Activated gamma-delta T cell treated with anti-CD3 and anti-CD28 coated beads, Interleukin-2, amount 50 U/mL, for 16 hours (primary cell): ENCODE results near the gene NFIX.

Experiments
- DNase-seq: peaks from one replicate; pipeline ENCODE4 v3.0.0-alpha.2; 2020; ENCODE audit warnings: low read depth

The NFIX gene

GRCh38 chr19:13038306-13039210 is 43.3 kb downstream of the NFIX start:
- no peak for DNase-seq

DNA sequence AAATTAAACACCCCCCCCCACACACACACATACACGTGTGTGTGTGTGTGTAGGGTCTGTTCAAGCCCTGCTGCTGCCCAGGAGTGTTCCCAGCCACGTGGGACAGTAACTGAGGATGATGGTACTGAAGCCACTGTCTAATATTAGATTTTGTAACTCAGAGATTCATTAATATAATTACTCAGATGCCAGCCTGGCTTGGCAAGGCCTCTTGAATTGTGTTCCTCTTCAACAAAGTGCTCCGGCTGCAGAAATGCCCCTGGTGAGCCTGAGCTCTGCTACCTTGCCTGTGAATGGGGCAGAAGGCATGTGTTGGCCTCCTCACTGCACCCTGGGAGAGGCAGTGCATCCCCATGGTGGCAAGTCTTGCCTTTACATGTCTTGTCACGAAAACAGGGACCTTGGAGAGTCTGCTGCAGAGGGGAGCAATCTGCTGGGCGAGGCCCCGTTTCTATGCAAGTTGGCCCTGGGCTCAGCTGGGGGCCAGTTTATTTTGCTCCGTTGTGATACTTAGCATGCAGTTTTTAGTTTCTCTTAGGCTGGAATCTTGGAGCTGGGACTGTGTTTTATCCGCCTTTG is 44.0 kb downstream of the NFIX start:
- DNase-seq, result no peak

- DNase-seq, result no peak
These were observed 45.1 kb downstream of the NFIX start for GRCh38 chr19:13040232-13040947.

GRCh38 chr19:13040948-13041292 is 45.6 kb downstream of the NFIX start:
- no peak for DNase-seq

GRCh38 chr19:13042443-13043130 is 47.3 kb downstream of the NFIX start:
- no peak for DNase-seq

DNA sequence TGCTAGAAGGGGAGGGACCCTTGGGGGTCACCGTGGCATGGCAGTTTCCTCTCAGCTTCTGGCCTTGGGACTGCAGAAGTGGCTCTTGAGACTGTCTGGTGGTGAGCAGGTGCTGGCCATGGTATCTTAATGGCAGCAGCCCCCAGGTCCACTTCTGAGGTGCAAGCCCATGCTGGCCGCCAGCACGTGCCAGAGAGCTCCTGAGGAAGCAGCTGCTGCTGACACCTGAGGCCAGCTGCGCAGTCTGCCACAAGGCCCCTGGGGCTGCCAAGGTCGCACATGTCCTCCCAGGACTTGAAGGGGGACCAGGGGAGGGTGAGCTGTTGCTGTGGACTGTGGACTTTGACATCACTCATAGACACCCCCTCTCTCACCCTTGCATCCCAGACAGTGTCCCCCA is 48.0 kb downstream of the NFIX start:
- no peak for DNase-seq

GRCh38 chr19:13044231-13044836 is 49.1 kb downstream of the NFIX start:
- DNase-seq, result peak; percentile 55

DNA sequence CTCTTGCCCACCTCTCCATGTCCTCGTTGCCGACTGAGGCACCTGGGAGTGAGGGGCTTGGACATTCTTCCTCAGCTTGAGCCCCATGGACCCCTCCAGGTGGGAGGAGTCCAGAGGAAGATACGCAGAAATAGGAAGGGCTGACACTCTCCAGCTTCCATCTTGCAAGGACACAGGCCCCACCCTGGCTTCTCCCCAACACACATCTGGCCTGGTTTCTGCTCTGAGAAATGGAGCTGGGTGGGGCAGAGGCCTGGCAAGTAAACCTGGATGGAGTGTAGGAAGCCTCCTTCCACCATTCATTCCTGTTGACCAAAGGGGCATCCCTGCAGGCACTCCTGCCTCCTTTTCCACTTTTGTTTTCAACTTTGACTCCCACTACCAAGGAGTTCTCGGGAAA is 50.5 kb downstream of the NFIX start:
- no peak for DNase-seq

DNA sequence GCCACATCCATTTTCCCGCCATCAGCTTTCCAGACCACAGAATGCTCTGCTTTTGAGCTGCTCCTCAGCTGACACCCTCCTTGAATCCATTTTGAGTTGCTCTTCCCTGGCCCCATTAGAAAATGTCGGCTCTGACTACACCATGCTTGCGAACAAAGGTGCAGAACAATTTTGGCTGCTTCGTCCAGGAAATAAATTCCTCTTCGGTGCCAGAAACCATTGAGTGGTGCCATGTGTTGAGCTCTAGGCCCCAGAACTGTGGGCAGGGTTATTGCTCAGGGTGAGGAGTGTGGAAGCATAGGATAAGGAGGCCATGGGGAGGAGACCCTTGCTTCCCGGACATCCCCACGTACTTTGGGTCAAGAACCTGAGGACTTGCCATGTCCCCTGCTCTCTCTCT is 52.1 kb downstream of the NFIX start:
- no peak for DNase-seq

- no peak for DNase-seq
These were observed 55.0 kb downstream of the NFIX start for GRCh38 chr19:13050274-13050673.

GRCh38 chr19:13051557-13052165 is 56.4 kb downstream of the NFIX start:
- no peak for DNase-seq

- no peak for DNase-seq
These were observed 57.3 kb downstream of the NFIX start for GRCh38 chr19:13052447-13053175.

DNA sequence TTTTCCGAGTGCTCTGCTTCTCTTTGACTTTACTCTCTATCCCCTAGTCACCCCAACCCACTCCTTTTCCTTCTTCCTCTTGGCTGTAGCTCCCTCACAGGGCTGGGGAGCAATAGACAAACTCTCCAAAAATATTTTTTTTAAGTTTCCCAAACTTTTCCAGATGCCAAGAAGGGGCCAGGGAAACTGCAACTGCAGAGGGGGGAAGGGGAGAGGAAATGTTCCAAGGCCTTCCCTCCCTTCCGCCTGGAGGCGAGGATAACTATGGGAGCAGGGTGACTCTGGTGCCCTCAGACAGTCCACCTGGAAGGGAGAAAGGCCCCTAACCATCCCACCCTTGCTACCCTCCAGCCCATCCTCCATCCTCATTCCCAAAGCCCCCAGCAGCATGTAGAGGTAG is 58.0 kb downstream of the NFIX start:
- DNase-seq, result no peak

GRCh38 chr19:13053761-13054625 is 58.7 kb downstream of the NFIX start:
- no peak for DNase-seq

DNA sequence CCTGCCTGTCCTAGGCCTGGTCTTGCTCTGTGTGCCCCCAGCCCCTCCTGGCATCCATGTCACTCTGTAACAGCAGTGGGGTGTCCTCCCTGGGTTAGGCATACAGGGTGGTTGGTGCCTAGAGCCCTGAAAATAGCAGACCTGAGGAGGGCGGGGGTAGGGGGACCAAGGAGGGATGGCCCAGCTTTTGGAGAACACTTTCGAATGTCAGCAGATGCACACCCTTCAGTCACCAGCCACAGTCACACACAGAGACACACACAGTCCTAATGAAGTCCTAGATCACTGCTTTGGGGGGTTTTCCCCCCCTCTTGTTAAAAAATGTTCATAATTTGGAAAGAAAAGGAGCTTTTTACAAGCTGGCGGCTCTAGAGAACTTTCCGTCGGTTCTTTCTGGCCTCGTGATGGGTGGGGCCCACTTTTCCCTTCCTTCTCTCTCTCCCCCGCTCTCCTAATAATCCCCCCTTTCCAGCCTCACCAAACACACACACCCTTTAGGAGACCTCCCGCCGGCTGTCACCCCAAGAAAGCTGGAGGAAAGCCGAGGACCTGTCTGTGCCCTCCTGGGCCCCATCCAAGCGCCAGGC is 59.4 kb downstream of the NFIX start:
- no peak for DNase-seq

DNA sequence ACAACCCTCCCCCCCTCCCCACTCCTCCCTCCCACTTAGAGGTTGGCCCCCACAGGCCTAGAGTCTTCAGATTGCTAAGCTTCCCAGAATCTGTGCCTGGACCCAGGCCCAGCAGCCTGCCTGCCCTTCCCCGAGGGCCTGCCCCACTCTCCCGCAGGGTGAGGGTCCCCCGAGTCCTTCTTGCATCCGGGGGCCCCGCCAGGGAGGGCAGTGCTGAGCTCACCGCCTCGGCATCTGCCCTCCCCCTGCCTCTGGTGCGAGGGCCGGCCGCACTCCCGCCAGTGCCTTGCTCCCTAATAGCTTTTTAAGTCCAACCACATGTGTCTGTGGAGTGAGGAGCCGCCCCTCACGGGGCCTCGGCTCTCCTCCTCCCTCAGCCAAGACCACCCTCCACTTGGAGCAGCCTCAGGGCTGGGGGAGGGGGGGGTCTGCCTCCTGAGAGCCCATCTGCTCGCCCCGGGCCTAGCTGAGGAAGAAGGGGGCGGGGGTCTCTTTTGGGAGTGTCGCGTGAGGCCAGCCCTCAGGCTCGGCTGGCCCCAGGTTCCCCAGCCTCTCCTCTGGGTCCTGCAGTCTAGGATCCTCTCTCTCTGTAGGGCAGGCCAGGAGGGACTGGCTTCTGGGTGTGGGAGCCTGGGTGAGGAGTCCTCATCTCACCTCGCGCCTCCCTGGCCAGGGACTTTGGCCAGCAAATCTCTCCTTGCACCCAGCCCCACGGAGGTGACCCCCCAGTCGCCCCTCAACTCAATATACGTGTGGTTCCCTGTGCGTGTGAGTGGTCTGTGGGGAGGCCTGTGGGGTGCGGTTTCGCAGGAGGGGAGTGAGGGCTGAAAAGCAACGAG is 60.2 kb downstream of the NFIX start:
- DNase-seq, result no peak

DNA sequence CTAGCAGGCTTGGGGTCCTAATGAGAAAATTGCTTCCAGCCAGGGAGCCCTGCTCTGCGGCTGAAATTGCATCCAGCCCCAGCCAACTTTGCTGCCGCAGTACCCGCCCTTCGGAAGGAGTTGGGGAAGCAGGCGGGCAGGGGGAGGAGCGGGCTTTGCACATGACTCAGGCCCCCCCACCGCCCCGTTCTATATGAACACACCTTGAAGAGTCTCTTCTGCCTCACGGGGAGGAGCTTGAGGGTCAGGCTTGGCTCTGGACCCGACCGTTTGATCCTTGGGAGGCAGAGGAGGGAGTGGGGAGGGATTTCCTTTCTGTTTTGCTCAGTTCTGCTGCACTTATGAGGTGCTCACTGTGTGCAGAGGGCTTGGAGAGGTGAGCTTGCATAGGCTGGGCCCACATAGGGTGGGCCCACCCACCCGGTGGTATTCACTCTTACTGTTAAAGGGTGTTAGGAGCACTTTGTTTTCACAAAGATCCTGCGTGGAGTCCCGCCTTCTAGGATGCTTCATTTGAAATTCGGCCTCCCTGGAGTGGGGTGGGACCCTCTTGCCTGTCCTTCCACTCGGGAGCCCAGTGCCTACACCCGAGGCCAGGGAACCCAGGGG is 60.9 kb downstream of the NFIX start:
- DNase-seq, result no peak

GRCh38 chr19:13057147-13057572 is 61.9 kb downstream of the NFIX start:
- DNase-seq, result no peak
